Cardiac fibroblast (primary cell): ENCODE data around the gene OR52I1.

Experiments
- DNase-seq, 2 donors: peaks; one replicate each; pipeline versions ENCODE4 v3.0.0 to v3.0.0-alpha.2; 2010; ENCODE audit warnings: low read depth in 2 of 2
- H3K4me3 ChIP-seq, 2 donors: replicated peaks in 1 of 2; 1 replicate in 1 of 2; 2 replicates in 1 of 2; pipeline ENCODE4 v1.5.1; 2011; ENCODE audit warnings: low read depth in 2 of 2, low read length in 2 of 2, mild to moderate bottlenecking in 2 of 2, moderate library complexity in 1 of 2
- TF ChIP-seq, protein P1 (sequence below): IDR thresholded peaks from one replicate; pipeline ENCODE4 v1.5.1; 2011; ENCODE audit warnings: low read depth, mild to moderate bottlenecking, low read length, inconsistent platforms

OR52I1 gene, protein sequence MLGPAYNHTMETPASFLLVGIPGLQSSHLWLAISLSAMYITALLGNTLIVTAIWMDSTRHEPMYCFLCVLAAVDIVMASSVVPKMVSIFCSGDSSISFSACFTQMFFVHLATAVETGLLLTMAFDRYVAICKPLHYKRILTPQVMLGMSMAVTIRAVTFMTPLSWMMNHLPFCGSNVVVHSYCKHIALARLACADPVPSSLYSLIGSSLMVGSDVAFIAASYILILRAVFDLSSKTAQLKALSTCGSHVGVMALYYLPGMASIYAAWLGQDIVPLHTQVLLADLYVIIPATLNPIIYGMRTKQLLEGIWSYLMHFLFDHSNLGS

DNA sequence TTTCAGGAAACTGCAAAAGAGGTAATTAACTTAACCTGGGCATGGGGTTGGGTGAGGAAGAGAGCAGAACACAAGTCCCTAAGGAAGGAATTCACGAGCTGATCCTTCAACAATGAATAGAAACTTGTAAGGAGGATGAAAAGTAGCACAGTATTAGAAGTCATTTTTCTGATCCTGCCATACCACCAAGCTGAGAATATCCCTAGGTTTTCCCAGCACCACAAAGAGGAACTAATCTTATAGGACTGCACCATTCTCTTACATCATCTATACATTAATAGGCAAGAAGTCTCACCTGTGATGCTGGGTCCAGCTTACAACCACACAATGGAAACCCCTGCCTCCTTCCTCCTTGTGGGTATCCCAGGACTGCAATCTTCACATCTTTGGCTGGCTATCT, at the start of gene OR52I1:
Gene OR52I1, plus strand, starts transcription at position 301 of the 400 bp plus-strand sequence. Its CDS starts 0 bp downstream, at position 301.
- TF ChIP-seq, protein P1, sequence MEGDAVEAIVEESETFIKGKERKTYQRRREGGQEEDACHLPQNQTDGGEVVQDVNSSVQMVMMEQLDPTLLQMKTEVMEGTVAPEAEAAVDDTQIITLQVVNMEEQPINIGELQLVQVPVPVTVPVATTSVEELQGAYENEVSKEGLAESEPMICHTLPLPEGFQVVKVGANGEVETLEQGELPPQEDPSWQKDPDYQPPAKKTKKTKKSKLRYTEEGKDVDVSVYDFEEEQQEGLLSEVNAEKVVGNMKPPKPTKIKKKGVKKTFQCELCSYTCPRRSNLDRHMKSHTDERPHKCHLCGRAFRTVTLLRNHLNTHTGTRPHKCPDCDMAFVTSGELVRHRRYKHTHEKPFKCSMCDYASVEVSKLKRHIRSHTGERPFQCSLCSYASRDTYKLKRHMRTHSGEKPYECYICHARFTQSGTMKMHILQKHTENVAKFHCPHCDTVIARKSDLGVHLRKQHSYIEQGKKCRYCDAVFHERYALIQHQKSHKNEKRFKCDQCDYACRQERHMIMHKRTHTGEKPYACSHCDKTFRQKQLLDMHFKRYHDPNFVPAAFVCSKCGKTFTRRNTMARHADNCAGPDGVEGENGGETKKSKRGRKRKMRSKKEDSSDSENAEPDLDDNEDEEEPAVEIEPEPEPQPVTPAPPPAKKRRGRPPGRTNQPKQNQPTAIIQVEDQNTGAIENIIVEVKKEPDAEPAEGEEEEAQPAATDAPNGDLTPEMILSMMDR, result no peak
- no peak within 1 kb of the TSS for H3K4me3 ChIP-seq

DNA sequence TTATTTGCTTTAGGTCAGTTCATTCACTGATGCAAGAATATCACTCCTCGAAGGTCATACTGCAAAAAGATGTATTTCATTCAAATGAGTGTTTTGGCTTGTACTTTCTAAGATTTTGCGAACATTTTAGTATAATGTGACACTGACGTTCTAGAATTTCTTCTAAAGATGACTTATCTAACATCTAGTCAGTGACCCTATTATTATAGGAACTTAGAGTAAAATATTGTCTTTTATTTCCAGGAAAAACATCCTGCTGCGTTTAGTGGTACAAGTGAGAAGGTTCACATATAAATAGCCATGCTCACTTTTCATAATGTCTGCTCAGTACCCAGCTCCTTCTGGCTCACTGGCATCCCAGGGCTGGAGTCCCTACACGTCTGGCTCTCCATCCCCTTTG, 48.9 kb upstream of the OR52I1 start, which contains the start of gene OR52M1:
Gene OR52M1, plus strand, starts transcription at position 301 of the 400 bp plus-strand sequence. Its CDS starts 0 bp downstream, at position 301.
- TF ChIP-seq, protein P1, result no peak
- H3K4me3 ChIP-seq, result no peak within 1 kb of the TSS
- DNase-seq, result no peak

More for the DNA sequence above, at the start of gene OR52I1:
- no peak for DNase-seq

DNA sequence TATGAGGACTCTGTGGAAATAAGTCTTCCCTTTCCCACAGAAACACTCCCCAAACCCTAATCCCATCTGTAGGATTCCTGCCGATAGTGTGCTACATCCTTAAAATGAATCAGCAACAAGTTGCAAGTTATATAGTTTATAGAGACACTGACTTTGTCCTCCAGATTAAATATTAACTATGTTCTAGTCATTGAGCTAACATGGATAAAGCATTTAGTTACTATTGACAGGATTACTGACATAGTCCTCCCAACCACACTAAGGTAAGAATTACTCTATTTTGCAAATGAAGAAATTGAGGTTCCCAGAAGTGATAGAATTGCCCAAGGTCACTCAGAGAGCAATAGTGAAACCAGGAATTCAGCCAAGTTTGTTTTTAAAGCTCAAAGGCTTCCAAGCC, 47.0 kb upstream of the OR52I1 start:
- no peak for DNase-seq
- no peak overlapping the region for H3K4me3 ChIP-seq
- TF ChIP-seq, protein P1, result no peak

DNA sequence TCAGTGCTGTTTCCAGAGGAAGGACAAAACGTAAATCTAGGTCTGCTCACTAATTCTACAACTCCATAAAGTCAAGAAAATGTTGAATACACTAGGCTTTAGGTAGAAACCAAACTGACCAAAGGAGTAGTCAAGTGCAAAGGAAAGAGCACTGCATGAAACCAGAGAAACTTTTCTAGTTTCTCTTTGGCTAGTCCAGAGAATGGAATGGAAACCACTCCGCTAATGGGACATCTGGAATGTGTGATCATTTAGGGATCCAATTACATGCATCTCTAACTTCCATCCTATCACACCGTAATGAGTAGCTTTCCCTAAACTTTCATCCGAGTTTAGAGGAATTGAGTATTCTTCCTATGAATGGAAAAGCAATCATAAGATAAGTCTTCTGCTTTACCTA, 46.4 kb upstream of the OR52I1 start:
- no peak overlapping the region for H3K4me3 ChIP-seq
- DNase-seq, result no peak
- TF ChIP-seq, protein P1, result no peak

DNA sequence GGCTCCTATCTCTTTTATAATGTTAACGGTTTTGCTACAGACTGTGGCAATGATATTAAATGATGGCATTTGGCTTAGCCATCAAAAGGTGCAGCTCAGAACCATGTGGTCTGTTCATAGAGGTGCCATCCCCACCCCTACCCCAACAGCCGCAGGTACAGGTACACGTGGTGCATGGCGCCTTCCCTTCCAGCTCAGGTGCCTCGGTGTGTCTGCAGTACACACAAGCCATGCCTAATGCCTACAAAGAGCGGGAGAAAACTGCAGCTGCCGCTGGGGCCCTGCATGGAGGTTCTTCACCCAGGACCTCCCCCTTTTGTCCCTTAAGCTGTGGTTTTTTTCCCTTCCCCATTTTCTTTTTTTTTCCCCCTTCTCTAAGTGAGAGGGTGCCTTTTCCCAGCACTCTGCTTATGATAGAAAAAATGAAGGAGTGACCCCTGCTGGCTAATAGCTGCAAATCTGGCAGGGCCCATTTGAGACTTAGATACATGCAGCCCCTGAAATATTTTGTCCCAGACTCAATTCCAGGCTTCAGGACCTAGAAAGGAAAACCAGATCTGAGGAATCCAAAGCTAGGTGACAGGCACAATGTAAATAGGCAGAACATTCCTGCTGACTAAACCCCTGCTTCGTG, 42.4 kb upstream of the OR52I1 start:
- peak; percentile 1 to 35 for DNase-seq
- no peak overlapping the region for H3K4me3 ChIP-seq
- TF ChIP-seq, protein P1, result peak; percentile 41

DNA sequence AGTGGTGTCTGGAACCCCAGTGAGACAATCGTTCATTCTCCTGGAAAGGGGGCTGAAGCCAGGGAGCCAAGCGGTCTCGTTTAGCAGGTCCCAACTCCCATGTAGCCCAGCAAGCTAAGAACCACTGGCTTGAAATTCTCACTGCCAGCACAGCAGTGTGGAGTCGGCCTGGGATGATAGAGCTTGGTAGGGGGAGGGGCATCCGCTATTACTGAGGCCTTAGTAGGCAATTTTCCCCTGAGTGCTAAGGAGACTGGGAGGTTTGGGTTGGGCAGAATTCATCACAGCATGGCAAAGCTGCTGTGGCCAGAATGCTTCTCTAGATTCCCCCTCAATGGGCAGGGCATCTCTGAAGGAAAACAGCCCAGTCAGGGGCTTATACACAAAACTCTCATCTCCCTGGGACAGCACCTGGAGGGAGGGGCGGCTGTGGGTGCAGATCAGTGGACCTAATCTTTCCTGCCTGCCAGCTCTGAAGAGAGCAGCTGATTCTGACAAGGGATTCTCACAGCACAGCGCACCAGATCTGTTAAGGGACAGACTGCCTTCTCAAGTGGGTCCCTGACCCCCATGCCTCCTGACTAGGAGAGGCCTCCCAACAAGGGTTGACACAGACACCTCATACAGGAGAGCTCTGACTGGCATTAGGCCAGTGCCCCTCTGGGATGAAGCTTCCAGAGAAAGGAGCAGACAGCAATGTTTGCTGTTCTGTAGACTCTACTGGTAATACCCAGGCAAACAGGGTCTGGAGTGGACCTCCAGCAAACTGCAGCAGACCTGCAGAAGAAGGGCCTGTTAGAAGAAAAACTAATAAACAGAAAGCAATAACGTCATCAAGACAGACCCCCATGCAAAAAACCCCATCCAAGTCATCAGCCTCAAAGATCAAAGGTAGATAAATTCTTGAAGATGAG, 34.1 kb upstream of the OR52I1 start:
- H3K4me3 ChIP-seq, result no peak overlapping the region
- TF ChIP-seq, protein P1, result no peak
- DNase-seq, result no peak
